ENCODE data around the gene VIPR2.

DNA sequence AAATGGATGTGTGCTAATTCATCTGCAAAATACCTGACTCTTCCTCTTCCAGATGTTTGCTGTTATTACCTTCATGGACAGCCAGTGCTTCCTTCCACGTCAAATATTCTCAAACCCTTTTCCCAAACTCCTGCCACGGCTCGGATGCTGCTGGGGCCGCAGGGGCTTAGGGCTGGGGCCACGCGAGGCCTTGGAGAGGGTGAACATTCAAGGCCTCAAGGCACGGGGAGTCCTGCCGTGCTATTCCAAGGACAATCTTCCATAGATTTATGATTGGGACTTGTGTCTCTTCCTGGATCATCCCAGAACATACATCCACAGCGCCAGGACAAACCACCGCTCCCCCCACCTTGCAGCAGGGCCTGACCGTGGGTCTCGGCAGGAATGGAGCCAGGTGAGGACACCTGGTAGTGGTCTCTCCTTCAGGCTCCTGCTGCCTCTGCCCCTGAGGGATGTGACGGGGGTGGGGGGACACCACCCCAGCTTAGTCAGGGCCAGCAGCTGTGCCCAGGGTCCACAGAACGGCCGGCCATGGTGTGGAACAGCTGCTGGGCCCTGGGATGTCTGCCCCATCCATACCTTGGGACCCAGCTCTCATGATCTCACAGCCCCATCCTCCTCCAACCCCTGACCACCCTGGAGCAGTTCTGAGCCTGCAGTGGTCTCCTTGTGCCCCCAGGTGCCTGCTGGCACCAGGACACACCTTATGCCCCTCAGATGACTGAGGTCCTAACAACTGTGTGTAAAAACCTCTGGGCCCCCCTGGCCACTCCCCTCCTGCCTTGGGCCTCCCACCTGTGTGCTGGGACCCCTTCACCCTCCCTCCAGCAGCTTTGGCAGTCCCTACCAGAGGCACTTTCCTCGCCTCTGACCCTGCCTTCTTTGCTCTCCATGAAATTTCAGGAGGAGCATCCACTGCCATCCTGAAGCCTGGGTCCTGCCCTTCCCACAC is 16.7 kb downstream of the VIPR2 start:
- TF ChIP-seq EP300 (IDR thresholded peaks at IDR 0.05) (no peak), POLR2A (IDR thresholded peaks at IDR 0.05; ENCODE audit: low read depth) (no peak), POLR2AphosphoS5 (IDR thresholded peaks at IDR 0.05) (no peak)
- TF ChIP-seq, protein P1, sequence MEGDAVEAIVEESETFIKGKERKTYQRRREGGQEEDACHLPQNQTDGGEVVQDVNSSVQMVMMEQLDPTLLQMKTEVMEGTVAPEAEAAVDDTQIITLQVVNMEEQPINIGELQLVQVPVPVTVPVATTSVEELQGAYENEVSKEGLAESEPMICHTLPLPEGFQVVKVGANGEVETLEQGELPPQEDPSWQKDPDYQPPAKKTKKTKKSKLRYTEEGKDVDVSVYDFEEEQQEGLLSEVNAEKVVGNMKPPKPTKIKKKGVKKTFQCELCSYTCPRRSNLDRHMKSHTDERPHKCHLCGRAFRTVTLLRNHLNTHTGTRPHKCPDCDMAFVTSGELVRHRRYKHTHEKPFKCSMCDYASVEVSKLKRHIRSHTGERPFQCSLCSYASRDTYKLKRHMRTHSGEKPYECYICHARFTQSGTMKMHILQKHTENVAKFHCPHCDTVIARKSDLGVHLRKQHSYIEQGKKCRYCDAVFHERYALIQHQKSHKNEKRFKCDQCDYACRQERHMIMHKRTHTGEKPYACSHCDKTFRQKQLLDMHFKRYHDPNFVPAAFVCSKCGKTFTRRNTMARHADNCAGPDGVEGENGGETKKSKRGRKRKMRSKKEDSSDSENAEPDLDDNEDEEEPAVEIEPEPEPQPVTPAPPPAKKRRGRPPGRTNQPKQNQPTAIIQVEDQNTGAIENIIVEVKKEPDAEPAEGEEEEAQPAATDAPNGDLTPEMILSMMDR (IDR thresholded peaks at IDR 0.05), result no peak
